Measurements from ENCODE around the gene HK1.
A peak's percentile ranks its signal among the peaks of the same experiment; 100 is the strongest.

The HK1 gene

DNA sequence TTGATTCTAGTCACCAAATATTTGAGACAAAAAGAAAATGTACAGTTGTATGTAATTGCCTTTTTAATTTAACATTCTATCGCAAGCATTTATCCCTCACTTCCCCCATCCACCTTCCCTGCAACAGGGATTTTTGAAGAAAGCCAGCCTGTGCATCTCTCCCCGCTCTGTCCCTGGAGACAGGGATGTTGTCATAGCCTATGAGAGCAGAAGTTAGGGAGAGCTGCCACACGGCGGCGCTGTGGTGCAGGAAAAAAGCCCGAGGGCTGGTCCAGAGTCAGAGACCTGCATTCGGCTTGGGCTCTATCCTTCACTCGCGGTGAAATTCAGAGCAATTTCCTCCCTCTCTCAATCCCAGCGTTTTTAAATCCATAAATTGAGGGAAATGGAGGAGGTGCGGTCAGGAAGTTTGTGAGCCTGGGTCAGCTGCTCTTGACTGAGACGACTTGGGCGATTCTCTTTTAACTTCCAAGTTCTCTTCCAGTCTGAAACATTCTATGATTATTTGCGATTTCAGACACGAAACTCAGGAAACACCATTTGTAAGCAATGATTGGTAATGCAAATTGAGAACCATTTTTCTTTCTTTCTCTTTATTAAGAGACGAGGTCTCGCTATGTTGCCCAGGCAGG, 40.7 kb upstream of the HK1 start:
- peak; percentile 86 for DNase-seq (ENCODE audit: low spot score)
- TF ChIP-seq, protein P1, sequence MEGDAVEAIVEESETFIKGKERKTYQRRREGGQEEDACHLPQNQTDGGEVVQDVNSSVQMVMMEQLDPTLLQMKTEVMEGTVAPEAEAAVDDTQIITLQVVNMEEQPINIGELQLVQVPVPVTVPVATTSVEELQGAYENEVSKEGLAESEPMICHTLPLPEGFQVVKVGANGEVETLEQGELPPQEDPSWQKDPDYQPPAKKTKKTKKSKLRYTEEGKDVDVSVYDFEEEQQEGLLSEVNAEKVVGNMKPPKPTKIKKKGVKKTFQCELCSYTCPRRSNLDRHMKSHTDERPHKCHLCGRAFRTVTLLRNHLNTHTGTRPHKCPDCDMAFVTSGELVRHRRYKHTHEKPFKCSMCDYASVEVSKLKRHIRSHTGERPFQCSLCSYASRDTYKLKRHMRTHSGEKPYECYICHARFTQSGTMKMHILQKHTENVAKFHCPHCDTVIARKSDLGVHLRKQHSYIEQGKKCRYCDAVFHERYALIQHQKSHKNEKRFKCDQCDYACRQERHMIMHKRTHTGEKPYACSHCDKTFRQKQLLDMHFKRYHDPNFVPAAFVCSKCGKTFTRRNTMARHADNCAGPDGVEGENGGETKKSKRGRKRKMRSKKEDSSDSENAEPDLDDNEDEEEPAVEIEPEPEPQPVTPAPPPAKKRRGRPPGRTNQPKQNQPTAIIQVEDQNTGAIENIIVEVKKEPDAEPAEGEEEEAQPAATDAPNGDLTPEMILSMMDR (IDR thresholded peaks at IDR 0.05; ENCODE audit: extremely low read depth, insufficient read depth, missing control alignments) = peak; percentile 94
- in situ Hi-C loops (cut with MboI; ENCODE audit: low pct_unique_long_range_greater_than_20kb, low sequenced_read_pairs, unreplicated experiment) = no loop called here

GRCh38 chr10:69239136-69239535, 39.2 kb upstream of the HK1 start:
- no peak for DNase-seq (ENCODE audit: low spot score)
- TF ChIP-seq, protein P1 (IDR thresholded peaks at IDR 0.05; ENCODE audit: extremely low read depth, insufficient read depth, missing control alignments) = no peak
- in situ Hi-C loops (cut with MboI; ENCODE audit: low pct_unique_long_range_greater_than_20kb, low sequenced_read_pairs, unreplicated experiment) = no loop called here

GRCh38 chr10:69239816-69240434, 38.4 kb upstream of the HK1 start:
- DNase-seq (ENCODE audit: low spot score) = no peak
- in situ Hi-C loops (cut with MboI; ENCODE audit: low pct_unique_long_range_greater_than_20kb, low sequenced_read_pairs, unreplicated experiment) = no loop called here
- TF ChIP-seq, protein P1 (IDR thresholded peaks at IDR 0.05; ENCODE audit: extremely low read depth, insufficient read depth, missing control alignments) = no peak

DNA sequence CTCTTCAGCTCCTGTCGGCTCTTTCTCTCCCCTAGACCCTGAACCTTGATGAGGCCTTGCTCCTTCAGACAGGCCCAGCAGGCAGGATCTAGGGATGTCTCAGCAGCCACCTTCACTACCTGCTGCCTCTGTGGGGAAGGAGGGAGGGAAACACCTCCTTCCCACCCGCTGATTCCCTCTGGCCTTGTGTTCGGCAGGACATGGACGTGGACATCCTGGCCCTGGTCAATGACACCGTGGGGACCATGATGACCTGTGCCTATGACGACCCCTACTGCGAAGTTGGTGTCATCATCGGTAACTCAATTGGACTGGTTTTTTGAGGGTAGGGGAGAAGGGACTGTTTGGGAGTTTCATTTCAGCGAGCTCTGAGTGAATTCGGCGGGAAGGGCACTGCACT, 37.8 kb upstream of the HK1 start:
- in situ Hi-C loops (cut with MboI; ENCODE audit: low pct_unique_long_range_greater_than_20kb, low sequenced_read_pairs, unreplicated experiment) = no loop called here

GRCh38 chr10:69241575-69241974, 36.7 kb upstream of the HK1 start:
- in situ Hi-C loops (cut with MboI; ENCODE audit: low pct_unique_long_range_greater_than_20kb, low sequenced_read_pairs, unreplicated experiment) = no loop called here
- TF ChIP-seq, protein P1 (IDR thresholded peaks at IDR 0.05; ENCODE audit: extremely low read depth, insufficient read depth, missing control alignments) = no peak
- no peak for DNase-seq (ENCODE audit: low spot score)

More for the DNA sequence above, 37.8 kb upstream of the HK1 start:
- TF ChIP-seq, protein P1 (IDR thresholded peaks at IDR 0.05; ENCODE audit: extremely low read depth, insufficient read depth, missing control alignments) = no peak
- no peak for DNase-seq (ENCODE audit: low spot score)

GRCh38 chr10:69242040-69242851, 36.0 kb upstream of the HK1 start:
- TF ChIP-seq, protein P1 (IDR thresholded peaks at IDR 0.05; ENCODE audit: extremely low read depth, insufficient read depth, missing control alignments) = no peak
- in situ Hi-C loops (cut with MboI; ENCODE audit: low pct_unique_long_range_greater_than_20kb, low sequenced_read_pairs, unreplicated experiment) = no loop called here

More at GRCh38 chr10:69242040-69242851, 36.0 kb upstream of the HK1 start:
- no peak for DNase-seq (ENCODE audit: low spot score)
